ENCODE measurements around the gene NDRG4.

Gene NDRG4

DNA sequence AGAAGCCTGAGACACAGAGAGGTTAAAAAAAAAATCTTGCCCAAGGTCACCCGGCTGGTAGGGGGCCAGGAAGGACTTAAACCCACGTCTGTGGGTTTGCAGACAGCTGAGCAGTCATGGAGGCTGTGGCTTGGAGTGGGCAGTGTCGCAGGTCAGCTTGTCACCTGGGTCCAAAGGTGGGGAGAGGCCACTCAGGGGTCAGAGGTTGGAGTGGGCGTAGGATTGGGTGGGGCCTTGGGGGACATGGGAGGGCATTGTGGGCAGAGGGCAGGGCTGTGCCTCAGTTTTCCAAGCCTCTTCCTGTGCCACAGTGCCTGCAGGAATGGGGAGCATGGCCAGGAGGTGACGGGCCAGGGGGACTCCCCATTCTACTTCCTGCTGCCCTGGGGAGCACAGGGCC, 2.0 kb upstream of the NDRG4 start:
- no peaks in the 10 kb centered on the region for H3K36me3 Mint-ChIP-seq (ENCODE audit: low read depth)
- H3K27me3 Mint-ChIP-seq (ENCODE audit: low read depth) = peaks cover 38% of the 10 kb centered on the region
- H3K4me1 Mint-ChIP-seq = peaks cover 18% of the 10 kb centered on the region
- no peaks in the 10 kb centered on the region for H3K9me3 Mint-ChIP-seq
- TF ChIP-seq, protein P1, sequence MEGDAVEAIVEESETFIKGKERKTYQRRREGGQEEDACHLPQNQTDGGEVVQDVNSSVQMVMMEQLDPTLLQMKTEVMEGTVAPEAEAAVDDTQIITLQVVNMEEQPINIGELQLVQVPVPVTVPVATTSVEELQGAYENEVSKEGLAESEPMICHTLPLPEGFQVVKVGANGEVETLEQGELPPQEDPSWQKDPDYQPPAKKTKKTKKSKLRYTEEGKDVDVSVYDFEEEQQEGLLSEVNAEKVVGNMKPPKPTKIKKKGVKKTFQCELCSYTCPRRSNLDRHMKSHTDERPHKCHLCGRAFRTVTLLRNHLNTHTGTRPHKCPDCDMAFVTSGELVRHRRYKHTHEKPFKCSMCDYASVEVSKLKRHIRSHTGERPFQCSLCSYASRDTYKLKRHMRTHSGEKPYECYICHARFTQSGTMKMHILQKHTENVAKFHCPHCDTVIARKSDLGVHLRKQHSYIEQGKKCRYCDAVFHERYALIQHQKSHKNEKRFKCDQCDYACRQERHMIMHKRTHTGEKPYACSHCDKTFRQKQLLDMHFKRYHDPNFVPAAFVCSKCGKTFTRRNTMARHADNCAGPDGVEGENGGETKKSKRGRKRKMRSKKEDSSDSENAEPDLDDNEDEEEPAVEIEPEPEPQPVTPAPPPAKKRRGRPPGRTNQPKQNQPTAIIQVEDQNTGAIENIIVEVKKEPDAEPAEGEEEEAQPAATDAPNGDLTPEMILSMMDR (IDR thresholded peaks at IDR 0.05; ENCODE audit: unreplicated experiment in 3 of 3) = no peak
- H3K27ac Mint-ChIP-seq = no peak overlapping the region
- H3K4me3 Mint-ChIP-seq = no peak overlapping the region

DNA sequence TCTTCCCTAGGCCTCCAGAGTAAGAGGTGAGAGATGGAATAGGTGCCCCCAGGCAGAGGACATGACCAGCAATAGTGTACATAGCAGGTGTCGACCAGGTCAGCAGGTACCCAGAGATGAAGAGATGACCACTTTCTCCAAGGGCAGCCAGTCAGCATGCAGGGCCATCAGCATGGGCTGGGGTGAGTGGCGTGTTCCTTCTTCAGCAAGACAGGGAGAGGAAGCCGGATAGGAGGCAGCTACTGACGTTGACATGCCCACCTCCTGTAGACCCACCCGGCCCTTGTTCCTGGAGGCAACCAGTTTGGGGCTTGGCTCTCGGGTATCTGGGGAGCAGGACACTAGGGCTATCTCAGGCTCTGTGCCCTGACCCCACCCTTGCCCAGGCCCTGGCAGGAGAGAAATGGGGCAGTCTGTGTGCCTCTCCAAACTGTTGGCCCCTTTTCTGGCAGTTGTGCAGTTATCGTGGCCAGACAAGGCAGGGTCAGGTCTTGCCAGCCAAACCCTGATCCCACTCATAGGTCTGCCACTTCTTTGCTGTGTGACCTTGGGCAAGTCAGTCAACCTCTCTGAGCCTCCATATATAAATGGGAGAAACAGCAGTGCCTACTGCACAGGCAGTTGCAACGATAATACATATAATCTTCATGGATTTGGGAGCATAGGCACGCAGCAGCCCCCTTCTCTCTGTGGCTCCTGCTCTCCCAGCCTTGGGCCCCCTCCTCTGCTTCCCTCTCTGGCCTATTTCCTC, 1.4 kb upstream of the NDRG4 start:
- Mint-ChIP-seq H3K27ac (no peak overlapping the region), H3K9me3 (no peaks in the 10 kb centered on the region), H3K4me1 (peaks cover 14% of the 10 kb centered on the region), H3K4me3 (no peak overlapping the region), H3K27me3 (ENCODE audit: low read depth) (peaks cover 32% of the 10 kb centered on the region), H3K36me3 (ENCODE audit: low read depth) (no peaks in the 10 kb centered on the region)
- TF ChIP-seq, protein P1 (IDR thresholded peaks at IDR 0.05; ENCODE audit: unreplicated experiment in 3 of 3) = no peak

DNA sequence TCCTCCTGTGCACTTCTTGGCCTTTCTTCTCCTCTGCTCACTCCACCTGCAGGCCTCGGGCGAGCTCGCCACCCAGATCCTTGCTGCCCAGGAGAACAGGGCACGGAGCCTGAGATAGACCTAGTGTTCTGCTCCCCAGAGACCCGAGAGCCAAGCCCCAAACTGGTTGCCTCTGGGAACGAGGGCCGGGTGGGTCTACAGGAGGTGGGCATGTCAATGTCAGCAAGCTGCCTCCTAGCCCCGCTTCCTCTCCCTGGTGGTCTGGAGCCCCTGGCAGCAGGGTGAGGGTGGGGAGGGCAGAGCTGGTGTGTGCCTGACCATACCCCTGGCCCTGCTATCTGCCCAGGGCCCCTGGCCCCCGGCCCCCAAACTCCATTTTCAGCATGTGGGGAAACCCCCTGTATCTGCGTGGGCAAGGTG, 841 bp upstream of the NDRG4 start:
- Mint-ChIP-seq H3K27ac (no peak overlapping the region), H3K27me3 (ENCODE audit: low read depth) (peaks cover 29% of the 10 kb centered on the region), H3K9me3 (no peaks in the 10 kb centered on the region), H3K36me3 (ENCODE audit: low read depth) (no peaks in the 10 kb centered on the region), H3K4me3 (no peak overlapping the region), H3K4me1 (peaks cover 14% of the 10 kb centered on the region)
- TF ChIP-seq, protein P1 (IDR thresholded peaks at IDR 0.05; ENCODE audit: unreplicated experiment in 3 of 3) = no peak

DNA sequence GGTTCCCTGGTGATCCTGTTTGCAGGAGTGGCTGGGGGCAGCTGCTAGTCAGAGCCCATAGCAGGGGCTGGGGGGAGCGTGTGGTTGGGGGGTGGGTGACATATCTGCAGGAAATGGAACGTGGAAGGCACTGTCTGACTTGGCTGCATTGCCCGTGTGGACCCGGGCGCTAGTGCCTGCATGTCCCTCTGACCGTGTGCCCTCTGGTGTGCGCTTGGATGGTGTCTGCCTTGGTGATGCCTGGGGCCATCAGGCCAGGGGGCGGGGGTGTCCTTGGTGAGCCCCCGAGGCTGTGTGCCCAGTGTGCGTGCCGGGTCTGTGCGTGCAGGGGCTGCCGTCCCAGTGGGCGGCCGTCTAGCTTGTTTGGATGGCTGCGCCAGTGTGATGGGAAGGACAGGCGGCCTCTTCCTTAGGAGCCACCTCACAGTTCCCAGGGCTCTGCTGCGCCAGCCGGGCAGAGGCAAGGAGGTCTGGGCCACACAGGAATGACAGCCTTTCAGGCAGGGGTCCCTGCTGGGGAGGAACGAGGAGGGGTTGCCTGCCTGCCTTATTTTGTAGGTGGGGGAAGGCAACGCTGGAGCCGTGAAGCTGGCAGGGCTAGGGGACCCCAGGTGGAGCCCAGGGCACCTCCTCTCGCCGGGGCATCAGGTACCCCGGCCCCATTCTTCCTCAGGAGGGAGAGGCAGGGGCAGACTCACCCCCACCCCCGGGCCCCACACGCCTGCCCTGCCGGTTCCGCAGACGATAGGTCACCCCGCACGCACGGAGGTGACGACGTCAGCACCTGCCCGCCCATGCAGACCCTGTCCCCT, 693 bp downstream of the NDRG4 start:
- Mint-ChIP-seq H3K4me1 (peaks cover 6% of the 10 kb centered on the region), H3K36me3 (ENCODE audit: low read depth) (no peaks in the 10 kb centered on the region), H3K4me3 (peak overlapping the region; percentile 82 to 86 (median 84)), H3K27me3 (ENCODE audit: low read depth) (peaks cover 29% of the 10 kb centered on the region), H3K9me3 (no peaks in the 10 kb centered on the region), H3K27ac (no peak overlapping the region)
- TF ChIP-seq, protein P1 (IDR thresholded peaks at IDR 0.05; ENCODE audit: unreplicated experiment in 3 of 3) = no peak

DNA sequence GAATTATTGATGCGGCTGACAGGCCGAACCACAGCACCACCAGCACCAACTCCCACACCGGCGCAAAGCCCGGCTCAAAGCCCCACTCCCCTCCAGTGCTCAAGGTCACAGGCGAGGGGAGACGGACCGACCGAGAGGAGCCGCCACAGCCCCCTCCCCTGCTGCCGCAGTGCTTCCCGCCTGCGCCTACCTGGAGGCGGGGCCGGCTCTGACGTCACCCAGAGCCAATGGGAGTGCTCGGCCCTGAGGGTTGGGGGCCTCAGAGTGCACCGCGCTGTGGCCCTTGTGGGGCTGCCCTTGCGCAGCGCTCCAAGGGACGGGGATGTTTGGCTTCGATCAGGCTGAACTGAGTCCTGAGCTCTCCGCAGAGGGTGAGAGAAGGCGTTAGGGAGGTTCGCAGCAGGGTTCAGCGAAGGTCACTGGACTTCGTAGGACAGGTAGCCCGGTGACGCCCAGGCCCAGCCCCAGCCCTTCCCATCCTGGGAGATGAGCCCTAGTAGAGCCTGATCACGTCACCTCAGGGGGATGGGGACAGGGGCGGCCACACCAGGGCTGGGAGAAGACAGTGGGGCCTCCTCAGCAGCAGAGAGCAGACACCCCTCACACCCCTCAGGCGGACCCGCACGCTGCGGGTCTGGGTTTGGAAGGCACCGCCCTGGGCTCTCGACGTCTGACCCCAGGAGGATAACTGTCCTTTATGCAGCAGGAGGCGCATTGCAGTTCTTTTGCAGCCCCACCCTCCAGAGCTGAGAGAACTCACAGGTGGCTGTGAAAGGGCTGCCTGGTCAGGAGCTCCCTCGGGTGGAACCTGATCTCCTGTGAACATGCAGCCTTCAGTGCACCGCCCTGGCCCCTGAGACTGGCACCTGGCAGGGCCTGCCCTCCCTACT, 1.5 kb downstream of the NDRG4 start:
- Mint-ChIP-seq H3K4me3 (peak overlapping the region; percentile 82 to 86 (median 84)), H3K4me1 (peaks cover 4% of the 10 kb centered on the region), H3K27ac (peak overlapping the region in 1 of 3 experiments; percentile 79), H3K9me3 (no peaks in the 10 kb centered on the region), H3K36me3 (ENCODE audit: low read depth) (no peaks in the 10 kb centered on the region), H3K27me3 (ENCODE audit: low read depth) (peaks cover 29% of the 10 kb centered on the region)
- TF ChIP-seq, protein P1 (IDR thresholded peaks at IDR 0.05; ENCODE audit: unreplicated experiment in 3 of 3) = no peak
